OCI-LY3 (cell line): ENCODE data around the gene APOL4.

ENCODE experiments used
- EZH2phosphoT487 ChIP-seq: fragments of 200-600 bp; shearing (Covaris generic); IDR thresholded peaks from 2 replicates; pipeline ENCODE4 v1.6.1; 2018; ENCODE audit warnings: antibody characterized with exemption, mixed run types, low read depth
- TF ChIP-seq, protein P1 (sequence below): fragments of 200-600, 300-600 bp; sonication (generic); IDR thresholded peaks from 2 replicates; pipeline ENCODE4 v1.5.1; 2014; ENCODE audit warnings: antibody characterized with exemption, low read length, low read depth

DNA sequence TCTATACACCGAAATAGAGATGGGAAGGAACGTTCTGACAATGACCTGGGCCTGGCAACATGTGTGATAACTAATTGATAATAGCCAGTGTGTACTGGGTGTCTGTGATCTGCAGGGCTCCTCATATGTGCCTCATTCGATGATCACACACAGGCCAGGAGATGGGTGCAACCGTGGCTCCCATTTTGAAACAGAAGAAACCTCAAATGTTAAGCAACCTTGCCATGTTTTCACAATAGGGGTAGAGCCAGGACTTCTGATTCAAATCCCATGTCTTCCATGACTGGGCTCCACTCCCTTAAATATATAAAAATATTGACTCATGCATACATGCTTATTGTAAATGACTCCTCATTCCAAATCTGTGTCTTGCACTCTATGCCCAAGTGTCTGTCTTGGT lies 52.2 kb downstream of the APOL4 start:
- TF ChIP-seq, protein P1, sequence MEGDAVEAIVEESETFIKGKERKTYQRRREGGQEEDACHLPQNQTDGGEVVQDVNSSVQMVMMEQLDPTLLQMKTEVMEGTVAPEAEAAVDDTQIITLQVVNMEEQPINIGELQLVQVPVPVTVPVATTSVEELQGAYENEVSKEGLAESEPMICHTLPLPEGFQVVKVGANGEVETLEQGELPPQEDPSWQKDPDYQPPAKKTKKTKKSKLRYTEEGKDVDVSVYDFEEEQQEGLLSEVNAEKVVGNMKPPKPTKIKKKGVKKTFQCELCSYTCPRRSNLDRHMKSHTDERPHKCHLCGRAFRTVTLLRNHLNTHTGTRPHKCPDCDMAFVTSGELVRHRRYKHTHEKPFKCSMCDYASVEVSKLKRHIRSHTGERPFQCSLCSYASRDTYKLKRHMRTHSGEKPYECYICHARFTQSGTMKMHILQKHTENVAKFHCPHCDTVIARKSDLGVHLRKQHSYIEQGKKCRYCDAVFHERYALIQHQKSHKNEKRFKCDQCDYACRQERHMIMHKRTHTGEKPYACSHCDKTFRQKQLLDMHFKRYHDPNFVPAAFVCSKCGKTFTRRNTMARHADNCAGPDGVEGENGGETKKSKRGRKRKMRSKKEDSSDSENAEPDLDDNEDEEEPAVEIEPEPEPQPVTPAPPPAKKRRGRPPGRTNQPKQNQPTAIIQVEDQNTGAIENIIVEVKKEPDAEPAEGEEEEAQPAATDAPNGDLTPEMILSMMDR: no peak
- TF ChIP-seq EZH2phosphoT487: no peak
